AG08396 (cell line): ENCODE data around the gene MARS1.
"Not testable (repeated sequence)": the region's sequence is repeated elsewhere in the genome, so short reads cannot be mapped to it uniquely, and the experiment has no call there.

Experiments
- DNase-seq: peaks from one replicate; pipeline ENCODE4 v3.0.0; 2012; ENCODE audit warnings: low spot score, mixed read lengths

Gene MARS1

DNA sequence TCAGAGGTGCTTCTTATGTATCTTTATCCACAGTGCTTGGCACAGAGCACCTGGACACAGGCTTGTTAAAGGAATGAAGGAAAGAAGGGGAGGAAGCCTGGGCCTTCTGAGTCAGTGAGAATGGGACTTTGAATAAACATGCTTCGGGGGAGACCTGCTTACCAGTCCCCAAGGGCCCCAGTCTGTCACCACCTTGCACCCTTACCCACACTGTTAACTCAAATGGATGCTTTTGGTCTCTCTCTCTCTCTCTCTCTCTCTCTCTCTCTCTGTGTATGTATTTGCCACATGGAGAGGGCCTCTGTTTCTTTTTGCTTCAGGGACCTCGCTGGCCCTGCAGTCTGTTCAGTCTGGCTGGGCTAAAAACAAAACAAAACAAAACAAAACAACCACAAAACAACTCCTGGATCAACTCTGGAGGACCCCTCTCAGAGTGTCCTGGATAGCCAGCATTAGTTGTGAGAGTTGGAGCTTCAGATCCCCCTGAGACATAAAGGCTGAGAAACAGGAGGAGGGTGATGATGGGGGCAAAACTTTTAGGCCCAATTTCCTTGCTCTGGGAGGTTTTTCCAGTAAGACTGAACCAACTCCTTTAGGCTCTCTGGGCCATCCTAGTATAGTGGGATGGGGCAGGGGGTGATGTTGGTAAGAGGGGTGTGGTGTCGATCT is 63.9 kb downstream of the MARS1 start:
- no peak for DNase-seq

DNA sequence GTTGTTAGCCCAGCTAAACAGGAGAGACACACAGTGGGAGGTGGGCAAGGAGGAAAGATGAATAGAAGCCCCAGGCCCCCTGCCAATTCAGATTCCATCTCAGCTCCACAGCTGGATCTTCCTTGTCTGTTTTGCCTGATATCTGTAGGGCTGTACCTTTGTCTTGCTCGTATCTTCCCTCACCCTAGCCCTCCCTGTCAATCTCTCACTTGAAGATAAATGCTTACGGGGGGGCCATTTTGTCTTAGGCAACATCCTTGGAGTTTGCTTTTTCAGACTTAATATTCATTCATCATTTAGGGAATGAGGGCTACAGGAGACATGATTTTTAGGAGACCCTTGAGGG is 64.4 kb downstream of the MARS1 start:
- DNase-seq: no peak

DNA sequence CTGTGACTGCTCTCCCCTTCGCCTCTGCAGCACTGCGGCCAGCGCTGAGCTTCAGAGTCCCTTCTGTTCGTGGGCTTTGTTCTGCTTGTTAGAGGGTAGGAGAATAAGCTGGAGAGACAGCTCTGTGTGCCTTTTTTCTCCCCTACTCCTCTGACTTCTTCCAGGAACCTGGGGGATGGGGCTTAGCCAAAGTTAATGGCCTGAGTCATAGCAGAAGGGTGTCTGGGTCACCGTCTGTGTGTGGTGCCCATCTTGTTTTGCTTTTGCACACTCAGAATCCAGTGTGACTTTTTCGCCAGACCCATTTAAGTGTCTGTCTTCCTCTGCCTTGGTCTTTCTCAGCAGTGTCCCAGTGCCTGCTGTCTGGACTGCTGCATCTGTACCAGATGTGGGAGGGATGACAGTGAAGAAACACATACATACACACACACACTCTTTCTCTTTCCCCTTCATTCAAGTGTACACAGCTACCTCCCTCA is 65.0 kb downstream of the MARS1 start:
- DNase-seq: peak; percentile 48

DNA sequence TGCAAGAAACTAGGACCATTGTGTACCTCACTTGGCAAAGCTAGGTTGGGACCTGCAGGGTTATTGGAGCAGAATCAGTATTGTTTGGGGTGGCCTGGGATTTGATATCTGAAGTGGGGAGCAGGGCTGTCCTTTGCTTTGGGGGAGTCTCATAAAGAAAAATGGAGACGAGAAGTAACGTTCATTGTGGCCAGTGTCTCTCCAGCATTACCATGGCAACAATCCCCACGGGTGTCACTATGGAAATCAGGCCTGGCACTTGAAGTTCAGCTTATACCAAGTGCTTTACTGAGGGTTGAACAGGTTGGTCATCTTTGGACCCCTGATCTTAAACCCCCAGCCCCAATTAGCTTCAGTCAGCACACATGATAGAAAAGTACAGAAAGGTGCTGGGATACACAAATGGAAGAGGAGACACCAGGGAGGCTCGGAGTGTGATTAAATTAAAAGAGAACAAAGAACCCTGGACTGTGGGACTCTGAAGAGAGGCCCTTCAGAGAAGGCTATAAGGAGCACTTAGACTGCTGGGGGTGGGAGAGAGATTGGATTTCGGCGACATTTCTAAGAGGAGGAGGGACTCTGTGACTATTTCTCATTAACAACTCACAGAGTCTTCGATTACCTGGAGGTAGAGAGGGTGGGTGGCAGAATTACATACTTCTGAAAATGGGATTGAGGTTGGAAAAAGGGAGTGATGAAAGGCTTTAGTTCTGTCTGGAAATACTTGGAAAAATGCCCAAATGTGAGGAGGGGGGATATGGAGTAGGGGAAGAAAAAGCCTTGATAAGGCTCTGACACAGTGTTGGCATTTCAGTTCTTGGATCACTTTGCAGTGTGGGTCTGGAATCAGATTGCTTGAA is 65.7 kb downstream of the MARS1 start:
- no peak for DNase-seq

DNA sequence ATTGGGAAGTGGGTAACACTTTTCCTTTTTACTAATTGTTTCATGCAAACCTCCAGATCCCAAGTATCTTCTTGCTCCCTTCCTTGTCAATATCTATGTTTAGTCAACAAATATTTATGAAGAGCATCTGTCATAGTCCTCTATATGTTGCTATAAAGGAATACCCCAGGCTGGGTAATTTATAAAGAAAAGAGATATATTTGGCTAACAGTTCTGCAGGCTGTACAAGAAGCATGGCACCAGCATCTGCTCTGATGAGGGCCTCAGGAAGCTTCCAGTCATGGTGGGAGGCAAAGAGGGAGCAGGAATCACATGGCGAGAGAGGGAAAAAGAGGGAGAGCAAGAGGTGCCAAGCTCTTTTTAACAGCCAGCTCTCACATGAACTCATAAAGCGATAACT is 66.6 kb downstream of the MARS1 start:
- no peak for DNase-seq

DNA sequence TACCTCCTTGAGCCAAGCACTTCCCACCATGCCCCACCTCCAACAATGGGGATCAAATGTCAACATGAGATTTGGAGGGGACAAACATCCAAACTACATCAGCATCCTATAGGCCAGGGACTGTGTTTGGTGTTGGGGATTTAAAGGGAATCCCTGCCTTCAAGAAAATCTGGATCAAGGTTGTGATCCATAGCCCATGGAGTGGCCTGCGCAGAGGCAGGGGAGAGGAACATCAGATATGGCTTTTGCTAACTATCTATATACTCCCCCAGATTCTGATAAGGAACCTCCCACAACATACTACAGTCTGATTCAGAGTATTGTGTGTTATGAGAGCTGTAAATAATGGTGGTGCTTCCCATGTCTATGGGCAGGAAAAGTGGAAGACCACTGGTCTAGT is 67.0 kb downstream of the MARS1 start:
- no peak for DNase-seq

DNA sequence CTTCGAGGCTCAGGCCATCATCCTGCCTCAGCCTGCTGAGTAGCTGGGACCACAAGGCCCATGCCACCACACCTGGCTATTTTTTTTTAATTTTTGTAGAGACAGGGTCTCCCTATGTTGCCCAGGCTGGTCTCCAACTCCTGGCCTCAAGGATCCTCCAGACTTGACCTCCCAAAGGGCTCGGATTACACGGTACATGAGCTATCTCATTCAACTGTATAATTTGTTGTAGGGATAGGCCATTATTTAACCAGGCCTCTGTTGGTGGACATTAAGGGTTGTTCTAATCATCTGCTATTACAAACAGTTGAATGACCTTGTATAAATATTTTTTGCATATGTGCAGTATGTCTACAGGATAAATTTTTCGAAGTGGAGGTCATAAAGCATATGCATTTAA is 71.0 kb downstream of the MARS1 start:
- DNase-seq: no peak

DNA sequence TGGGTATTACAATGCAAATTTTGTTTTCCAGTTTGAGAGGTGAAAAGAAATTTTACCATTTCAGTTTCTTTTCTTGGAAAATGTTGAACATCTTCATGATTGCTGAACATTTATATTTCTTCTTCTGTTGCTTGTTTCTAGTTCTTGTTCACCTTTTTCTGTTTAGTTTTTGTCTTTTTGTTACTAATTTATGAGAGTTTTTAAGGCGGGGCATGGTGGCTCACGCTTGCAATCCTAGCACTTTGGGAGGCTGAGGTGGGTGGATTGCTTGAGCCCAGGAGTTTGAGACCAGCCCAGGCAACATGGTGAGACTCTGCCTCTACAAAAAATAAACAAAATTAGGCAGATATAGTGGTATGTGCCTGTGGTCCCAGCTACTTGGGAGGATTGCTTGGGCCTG is 72.6 kb downstream of the MARS1 start:
- DNase-seq: no peak

DNA sequence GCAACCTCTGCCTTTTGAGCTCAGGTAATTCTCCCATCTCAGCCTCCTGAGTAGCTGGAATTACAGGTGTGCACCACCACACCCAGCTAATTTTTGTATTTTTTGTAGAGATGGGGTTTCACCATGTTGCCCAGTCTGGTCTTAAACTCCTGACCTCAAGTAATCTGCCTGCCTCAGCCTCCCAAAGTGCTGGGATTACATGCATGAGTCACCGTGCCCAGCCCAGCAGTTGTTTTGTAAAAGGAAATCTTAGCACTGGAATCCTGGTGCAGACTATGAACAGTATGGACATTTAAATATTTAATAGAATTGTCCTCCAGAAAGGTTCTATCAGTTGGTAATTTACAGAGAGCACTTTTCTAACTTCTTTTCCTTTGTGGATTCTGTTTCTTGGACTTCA is 73.2 kb downstream of the MARS1 start:
- not testable (repeated sequence) for DNase-seq

DNA sequence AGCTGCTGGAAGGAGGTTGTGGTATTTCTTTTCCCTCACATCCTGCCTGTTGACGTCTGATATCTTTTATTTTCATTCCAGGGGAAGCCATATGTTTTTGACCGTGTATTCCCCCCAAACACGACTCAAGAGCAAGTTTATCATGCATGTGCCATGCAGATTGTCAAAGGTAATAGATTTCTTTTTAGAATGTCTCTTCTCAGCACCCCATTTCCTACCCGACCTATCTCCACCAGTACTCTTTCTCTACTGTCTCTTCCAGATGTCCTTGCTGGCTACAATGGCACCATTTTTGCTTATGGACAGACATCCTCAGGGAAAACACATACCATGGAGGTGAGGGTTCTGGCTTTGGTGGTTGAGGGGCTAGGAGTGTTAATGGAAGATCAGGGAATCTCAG is 75.5 kb downstream of the MARS1 start:
- DNase-seq: no peak

DNA sequence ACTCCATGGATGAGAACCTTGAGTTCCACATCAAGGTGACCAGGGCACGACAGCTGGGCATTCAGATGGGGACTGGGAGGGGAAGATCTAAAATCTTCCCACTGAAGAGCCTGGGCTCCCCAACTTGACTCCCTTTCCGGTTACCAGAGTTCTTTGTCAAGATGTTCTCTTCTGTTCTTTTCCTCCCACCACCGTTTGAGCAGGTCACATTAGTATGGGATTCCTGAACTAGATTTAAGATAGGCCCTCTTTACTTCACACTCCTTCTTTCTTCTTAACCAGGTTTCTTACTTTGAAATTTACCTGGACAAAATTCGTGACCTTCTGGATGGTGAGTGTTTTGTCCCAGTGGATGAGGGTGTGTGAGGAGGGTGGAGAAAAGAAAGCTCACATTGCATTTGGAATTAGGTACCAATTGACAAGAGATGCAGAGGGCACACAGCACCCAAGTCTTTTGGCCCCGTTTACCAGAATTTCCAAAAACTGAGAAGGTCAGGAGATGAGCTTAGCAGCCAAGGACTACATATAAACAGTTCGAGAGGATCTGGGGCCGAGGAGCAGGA is 76.4 kb downstream of the MARS1 start:
- no peak for DNase-seq
